ENCODE data around the gene RIOX2. TPM values are rescaled to one million over a fixed set of nuclear protein-coding genes. Genes with fewer than 3 reads are reported as not detected.
A peak's percentile ranks its signal among the peaks of the same experiment; 100 is the strongest.

The RIOX2 gene
- polyA plus RNA-seq, 3 donors: 15.3 to 18.7 (median 18.3) TPM

DNA sequence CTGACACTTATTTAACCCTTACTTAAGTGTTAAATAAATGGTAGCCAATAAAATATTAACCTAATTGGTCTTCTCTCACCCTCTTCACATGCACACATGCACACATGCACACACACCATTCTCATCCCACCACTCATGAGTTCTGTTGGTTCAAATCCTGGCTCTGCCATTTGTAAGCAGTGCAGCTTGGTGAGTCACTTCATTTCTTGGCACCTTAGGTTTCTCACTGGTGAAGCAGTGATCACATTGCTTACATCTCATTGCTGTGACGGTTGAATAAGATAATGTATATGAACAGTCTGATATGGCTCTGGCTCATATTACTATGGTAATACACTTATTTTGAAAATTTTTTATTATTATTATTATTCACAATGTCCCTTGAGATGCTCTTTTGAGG, 33.8 kb downstream of the RIOX2 start:
- no peak for DNase-seq
- no peak overlapping the region for H3K4me2 ChIP-seq (replicated peaks; ENCODE audit: extremely low read depth, low read length, poor library complexity, severe bottlenecking)
- no peak overlapping the region for H3K4me3 ChIP-seq (replicated peaks in 1 of 3; ENCODE audit: low read depth in 2 of 3, low read length in 3 of 3)
- no peak overlapping the region for H3K4me3 Mint-ChIP-seq
- no peaks in the 10 kb centered on the region for H4K20me1 ChIP-seq (ENCODE audit: insufficient read depth, low read length)
- H3K9me3 ChIP-seq (replicated peaks in 1 of 2; ENCODE audit: control insufficient read depth in 1 of 2, insufficient read depth in 1 of 2, low read length in 2 of 2): no peaks in the 10 kb centered on the region
- no peak overlapping the region for H3K27ac ChIP-seq (ENCODE audit: low read depth in 1 of 2, low read length in 2 of 2)
- H3K36me3 ChIP-seq (replicated peaks in 1 of 2; ENCODE audit: control insufficient read depth in 1 of 2, insufficient read depth in 2 of 2, low read length in 2 of 2): peaks cover 77 to 94% of the 10 kb centered on the region in 2 donors
- H3K4me1 ChIP-seq (ENCODE audit: control insufficient read depth in 1 of 2, insufficient read depth in 2 of 2, low read length in 2 of 2): no peaks in the 10 kb centered on the region
- H3K4me1 Mint-ChIP-seq: no peaks in the 10 kb centered on the region
- no peaks in the 10 kb centered on the region for H3K79me2 ChIP-seq (ENCODE audit: insufficient read depth, low read length)
- peaks cover 0 to 3% (median 0%) of the 10 kb centered on the region in 7 donors for H3K9me3 Mint-ChIP-seq
- H2AFZ ChIP-seq (ENCODE audit: insufficient read depth, low read depth, low read length, poor library complexity, severe bottlenecking): no peak overlapping the region
- intact Hi-C loops (cut with micrococcal nuclease): no loop called here
- no CpG with 5 or more reads among the region's 1 CpG for WGBS (ENCODE audit: insufficient coverage)
- H3K27me3 Mint-ChIP-seq (ENCODE audit: low read depth in 3 of 3): no peaks in the 10 kb centered on the region
- no peak overlapping the region for H3K9ac ChIP-seq (ENCODE audit: insufficient read depth, low read length, poor library complexity, severe bottlenecking)
- TF ChIP-seq, protein P1, sequence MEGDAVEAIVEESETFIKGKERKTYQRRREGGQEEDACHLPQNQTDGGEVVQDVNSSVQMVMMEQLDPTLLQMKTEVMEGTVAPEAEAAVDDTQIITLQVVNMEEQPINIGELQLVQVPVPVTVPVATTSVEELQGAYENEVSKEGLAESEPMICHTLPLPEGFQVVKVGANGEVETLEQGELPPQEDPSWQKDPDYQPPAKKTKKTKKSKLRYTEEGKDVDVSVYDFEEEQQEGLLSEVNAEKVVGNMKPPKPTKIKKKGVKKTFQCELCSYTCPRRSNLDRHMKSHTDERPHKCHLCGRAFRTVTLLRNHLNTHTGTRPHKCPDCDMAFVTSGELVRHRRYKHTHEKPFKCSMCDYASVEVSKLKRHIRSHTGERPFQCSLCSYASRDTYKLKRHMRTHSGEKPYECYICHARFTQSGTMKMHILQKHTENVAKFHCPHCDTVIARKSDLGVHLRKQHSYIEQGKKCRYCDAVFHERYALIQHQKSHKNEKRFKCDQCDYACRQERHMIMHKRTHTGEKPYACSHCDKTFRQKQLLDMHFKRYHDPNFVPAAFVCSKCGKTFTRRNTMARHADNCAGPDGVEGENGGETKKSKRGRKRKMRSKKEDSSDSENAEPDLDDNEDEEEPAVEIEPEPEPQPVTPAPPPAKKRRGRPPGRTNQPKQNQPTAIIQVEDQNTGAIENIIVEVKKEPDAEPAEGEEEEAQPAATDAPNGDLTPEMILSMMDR (IDR thresholded peaks at IDR 0.05): no peak
- peaks cover 62 to 77% of the 10 kb centered on the region in 2 donors for H3K36me3 Mint-ChIP-seq
- no peaks in the 10 kb centered on the region for H3K27me3 ChIP-seq (ENCODE audit: control insufficient read depth in 2 of 2, insufficient read depth in 2 of 2, low read length in 2 of 2)
- no peak overlapping the region for H3K27ac Mint-ChIP-seq

DNA sequence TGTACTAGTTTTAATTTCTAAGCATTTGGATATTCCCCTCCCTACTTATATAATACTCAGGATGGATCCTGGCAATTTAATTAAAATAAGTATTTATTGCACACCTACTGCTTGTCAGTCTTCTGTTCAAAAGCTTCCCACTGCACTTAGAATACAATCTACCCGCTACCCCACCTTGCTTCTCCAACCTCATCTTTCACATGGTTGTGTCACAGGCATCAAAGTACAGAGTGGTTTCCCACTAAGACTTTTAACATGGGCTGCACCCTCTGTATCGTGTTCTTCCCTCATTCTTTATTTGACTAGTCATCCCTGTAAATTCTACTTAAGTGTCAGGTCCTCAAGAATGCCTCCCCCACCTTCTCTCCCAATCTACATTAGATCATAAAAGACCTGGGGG, 35.0 kb downstream of the RIOX2 start:
- H4K20me1 ChIP-seq (ENCODE audit: insufficient read depth, low read length): no peaks in the 10 kb centered on the region
- Mint-ChIP-seq H3K9me3 (peaks cover 0 to 3% (median 0%) of the 10 kb centered on the region in 7 donors), H3K4me1 (no peaks in the 10 kb centered on the region), H3K36me3 (peaks cover 62 to 76% of the 10 kb centered on the region in 2 donors), H3K4me3 (no peak overlapping the region), H3K27ac (peak overlapping the region in 1 of 7 donors; percentile 10), H3K27me3 (ENCODE audit: low read depth in 3 of 3) (no peaks in the 10 kb centered on the region)
- H3K4me1 ChIP-seq (ENCODE audit: control insufficient read depth in 1 of 2, insufficient read depth in 2 of 2, low read length in 2 of 2): no peaks in the 10 kb centered on the region
- no peak overlapping the region for H2AFZ ChIP-seq (ENCODE audit: insufficient read depth, low read depth, low read length, poor library complexity, severe bottlenecking)
- peaks cover 65 to 94% of the 10 kb centered on the region in 2 donors for H3K36me3 ChIP-seq (replicated peaks in 1 of 2; ENCODE audit: control insufficient read depth in 1 of 2, insufficient read depth in 2 of 2, low read length in 2 of 2)
- H3K27ac ChIP-seq (ENCODE audit: low read depth in 1 of 2, low read length in 2 of 2): no peak overlapping the region
- H3K79me2 ChIP-seq (ENCODE audit: insufficient read depth, low read length): no peaks in the 10 kb centered on the region
- intact Hi-C loops (cut with micrococcal nuclease): no loop called here
- H3K9ac ChIP-seq (ENCODE audit: insufficient read depth, low read length, poor library complexity, severe bottlenecking): no peak overlapping the region
- no peaks in the 10 kb centered on the region for H3K27me3 ChIP-seq (ENCODE audit: control insufficient read depth in 2 of 2, insufficient read depth in 2 of 2, low read length in 2 of 2)
- H3K4me3 ChIP-seq (replicated peaks in 1 of 3; ENCODE audit: low read depth in 2 of 3, low read length in 3 of 3): no peak overlapping the region
- H3K4me2 ChIP-seq (replicated peaks; ENCODE audit: extremely low read depth, low read length, poor library complexity, severe bottlenecking): no peak overlapping the region
- WGBS (ENCODE audit: insufficient coverage): 96% methylated on average over 2 of the region's 2 CpGs
- H3K9me3 ChIP-seq (replicated peaks in 1 of 2; ENCODE audit: control insufficient read depth in 1 of 2, insufficient read depth in 1 of 2, low read length in 2 of 2): no peaks in the 10 kb centered on the region
- TF ChIP-seq, protein P1 (IDR thresholded peaks at IDR 0.05): no peak
- DNase-seq: no peak

Measured in CD14-positive monocyte (primary cell).